22Rv1 (cell line): Measurements from ENCODE around the gene RET.

Experiments used
- ZFX ChIP-seq: fragments of 450-650 bp; IDR thresholded peaks from 2 replicates; pipeline ENCODE4 v1.6.1; 2017; ENCODE audit warnings: antibody characterized with exemption, borderline replicate concordance
- TF ChIP-seq, protein P1 (sequence below): fragments of 450-650 bp; IDR thresholded peaks from 2 replicates; pipeline ENCODE4 v1.5.1; 2017; ENCODE audit warnings: mild to moderate bottlenecking

DNA sequence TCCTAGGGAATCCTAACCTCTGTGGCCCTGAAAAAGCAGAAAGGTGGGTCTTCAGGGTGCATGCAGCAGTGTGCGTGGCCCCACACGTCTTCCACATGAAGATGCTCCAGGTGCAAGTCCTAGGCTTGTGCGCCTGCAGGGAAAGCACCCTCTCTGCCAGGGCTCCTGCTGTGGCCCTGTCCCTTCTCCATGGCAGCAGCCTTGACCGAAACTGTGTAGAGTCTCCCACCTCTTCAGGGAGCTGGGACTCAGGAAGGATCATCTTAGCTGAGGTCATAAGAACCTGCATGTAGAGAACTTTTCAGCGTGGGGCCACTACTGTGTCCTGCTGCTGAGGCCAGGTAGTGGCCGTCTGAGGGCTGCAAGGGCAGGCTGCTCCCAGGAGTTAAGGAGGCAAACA, 55.0 kb downstream of the RET start:
- TF ChIP-seq, protein P1, sequence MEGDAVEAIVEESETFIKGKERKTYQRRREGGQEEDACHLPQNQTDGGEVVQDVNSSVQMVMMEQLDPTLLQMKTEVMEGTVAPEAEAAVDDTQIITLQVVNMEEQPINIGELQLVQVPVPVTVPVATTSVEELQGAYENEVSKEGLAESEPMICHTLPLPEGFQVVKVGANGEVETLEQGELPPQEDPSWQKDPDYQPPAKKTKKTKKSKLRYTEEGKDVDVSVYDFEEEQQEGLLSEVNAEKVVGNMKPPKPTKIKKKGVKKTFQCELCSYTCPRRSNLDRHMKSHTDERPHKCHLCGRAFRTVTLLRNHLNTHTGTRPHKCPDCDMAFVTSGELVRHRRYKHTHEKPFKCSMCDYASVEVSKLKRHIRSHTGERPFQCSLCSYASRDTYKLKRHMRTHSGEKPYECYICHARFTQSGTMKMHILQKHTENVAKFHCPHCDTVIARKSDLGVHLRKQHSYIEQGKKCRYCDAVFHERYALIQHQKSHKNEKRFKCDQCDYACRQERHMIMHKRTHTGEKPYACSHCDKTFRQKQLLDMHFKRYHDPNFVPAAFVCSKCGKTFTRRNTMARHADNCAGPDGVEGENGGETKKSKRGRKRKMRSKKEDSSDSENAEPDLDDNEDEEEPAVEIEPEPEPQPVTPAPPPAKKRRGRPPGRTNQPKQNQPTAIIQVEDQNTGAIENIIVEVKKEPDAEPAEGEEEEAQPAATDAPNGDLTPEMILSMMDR = no peak
- TF ChIP-seq ZFX = no peak
